ENCODE results near the gene LHFPL2. TPM values are rescaled to one million over a fixed set of nuclear protein-coding genes. Genes with fewer than 3 reads are reported as not detected.

LHFPL2 gene
- total and polyA plus RNA-seq, 12 donors, result 2.4 to 14.9 (median 5.1) TPM

DNA sequence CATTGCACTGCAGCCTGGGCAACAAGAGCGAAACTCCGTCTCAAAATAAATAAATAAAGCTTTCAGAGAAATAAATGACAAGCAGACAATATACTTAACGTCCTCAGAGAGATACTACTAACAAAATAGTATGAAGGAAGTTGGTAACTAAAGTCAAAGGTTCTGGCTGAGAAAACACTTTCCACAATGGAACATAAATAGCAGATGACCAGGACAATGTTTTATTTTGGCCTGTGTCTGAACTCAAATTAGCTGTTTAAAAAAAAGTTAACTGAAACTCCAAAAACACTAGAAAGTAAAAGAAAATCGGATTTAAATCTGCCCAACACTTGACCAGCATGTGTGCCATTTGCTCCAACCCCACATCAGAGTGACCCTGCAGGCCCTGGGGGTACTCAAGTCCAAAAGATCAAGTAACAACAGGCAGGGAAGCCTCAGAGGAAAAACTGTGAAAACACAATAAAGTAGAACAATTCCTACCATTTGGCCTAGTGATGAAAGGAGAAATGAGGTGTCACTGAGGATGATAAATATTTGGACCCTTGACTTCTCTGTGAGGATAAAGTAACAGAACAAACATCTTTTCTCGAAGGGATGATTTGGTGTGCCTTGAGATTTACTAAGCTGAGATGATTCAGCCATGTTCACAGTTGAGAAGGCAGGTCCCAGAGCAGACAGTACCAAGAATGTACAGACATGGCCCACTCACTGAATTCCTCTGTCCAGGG is 47.7 kb downstream of the LHFPL2 start:
- ATAC-seq (peak in 2 of 8 donors; percentile 21 to 27), DNase-seq (no peak)
- H3K27me3 ChIP-seq, result no peaks in the 10 kb centered on the region
- intact Hi-C loops (cut with DNase I), result loop anchor here in 1 of 10 donors (10.0 kb wide), 1 partner anchor 94 kb away; no protein-coding TSS in a partner anchor
- peaks cover 0 to 44% (median 24%) of the 10 kb centered on the region in 9 donors for H3K4me1 ChIP-seq
- H3K27ac ChIP-seq, result peak overlapping the region in 6 of 10 donors; percentile 2 to 48 (median 35)
- 68 to 75% methylated on average over 5 of the region's 5 CpGs for WGBS, 2 donors
- TF ChIP-seq, protein P1, sequence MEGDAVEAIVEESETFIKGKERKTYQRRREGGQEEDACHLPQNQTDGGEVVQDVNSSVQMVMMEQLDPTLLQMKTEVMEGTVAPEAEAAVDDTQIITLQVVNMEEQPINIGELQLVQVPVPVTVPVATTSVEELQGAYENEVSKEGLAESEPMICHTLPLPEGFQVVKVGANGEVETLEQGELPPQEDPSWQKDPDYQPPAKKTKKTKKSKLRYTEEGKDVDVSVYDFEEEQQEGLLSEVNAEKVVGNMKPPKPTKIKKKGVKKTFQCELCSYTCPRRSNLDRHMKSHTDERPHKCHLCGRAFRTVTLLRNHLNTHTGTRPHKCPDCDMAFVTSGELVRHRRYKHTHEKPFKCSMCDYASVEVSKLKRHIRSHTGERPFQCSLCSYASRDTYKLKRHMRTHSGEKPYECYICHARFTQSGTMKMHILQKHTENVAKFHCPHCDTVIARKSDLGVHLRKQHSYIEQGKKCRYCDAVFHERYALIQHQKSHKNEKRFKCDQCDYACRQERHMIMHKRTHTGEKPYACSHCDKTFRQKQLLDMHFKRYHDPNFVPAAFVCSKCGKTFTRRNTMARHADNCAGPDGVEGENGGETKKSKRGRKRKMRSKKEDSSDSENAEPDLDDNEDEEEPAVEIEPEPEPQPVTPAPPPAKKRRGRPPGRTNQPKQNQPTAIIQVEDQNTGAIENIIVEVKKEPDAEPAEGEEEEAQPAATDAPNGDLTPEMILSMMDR (IDR thresholded peaks at IDR 0.05), result no peak
- H3K4me3 ChIP-seq, result no peak overlapping the region
- peaks cover 0 to 8% (median 0%) of the 10 kb centered on the region in 9 donors for H3K36me3 ChIP-seq
- no peaks in the 10 kb centered on the region for H3K9me3 ChIP-seq

DNA sequence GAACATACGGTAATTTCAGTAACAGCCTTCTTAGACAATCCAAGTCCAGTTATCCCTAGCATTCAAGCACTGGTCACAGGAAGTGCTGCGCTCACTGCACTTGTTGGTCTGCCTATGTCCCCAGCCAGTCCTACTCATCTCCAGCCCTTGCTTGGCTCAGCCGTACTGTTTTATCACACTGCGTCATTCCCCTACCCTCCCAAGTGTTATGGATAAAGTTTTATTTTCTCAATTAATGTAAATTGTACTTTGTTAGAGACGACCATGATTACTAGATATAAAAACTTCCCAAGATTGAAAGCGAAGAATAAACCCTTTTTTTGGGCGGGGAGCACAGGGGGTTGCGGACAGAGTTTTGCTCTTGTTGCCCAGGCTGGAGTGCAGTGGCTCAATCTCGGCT is 49.6 kb downstream of the LHFPL2 start:
- WGBS, 2 donors, result 96 to 98% methylated on average over 9 of the region's 9 CpGs
- no peak for ATAC-seq
- intact Hi-C loops (cut with DNase I), result loop anchor here in 3 of 10 donors (5.0 to 10.0 kb wide), 4 partner anchors 33 to 54 kb away; no protein-coding TSS in a partner anchor

DNA sequence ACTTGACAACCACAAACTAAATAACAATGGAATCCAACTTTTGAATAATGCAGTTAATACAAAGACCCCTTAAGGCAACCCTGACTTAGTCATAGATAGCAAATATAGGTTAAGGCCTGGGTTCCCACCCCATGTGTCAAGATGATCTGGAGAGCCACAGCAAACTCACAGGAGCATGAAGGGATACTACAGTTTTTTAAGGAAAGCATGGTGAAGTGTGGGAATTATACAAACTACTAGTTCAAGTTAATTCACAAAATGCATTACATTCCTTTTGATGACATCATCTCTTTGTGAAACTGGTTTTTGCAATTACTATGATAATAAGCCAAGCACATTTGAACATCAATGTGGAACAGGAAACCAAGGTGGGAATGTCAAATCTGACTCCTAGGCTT is 50.6 kb downstream of the LHFPL2 start:
- no peak overlapping the region for H3K4me3 ChIP-seq
- no peak for ATAC-seq
- no peaks in the 10 kb centered on the region for H3K27me3 ChIP-seq
- H3K27ac ChIP-seq, result peak overlapping the region in 3 of 10 donors; percentile 32 to 72 (median 45)
- no peak for DNase-seq
- TF ChIP-seq, protein P1 (IDR thresholded peaks at IDR 0.05), result no peak
- no peaks in the 10 kb centered on the region for H3K36me3 ChIP-seq
- no peaks in the 10 kb centered on the region for H3K9me3 ChIP-seq
- peaks cover 3 to 69% (median 53%) of the 10 kb centered on the region in 9 donors for H3K4me1 ChIP-seq
- intact Hi-C loops (cut with DNase I), result loop anchor here in 3 of 10 donors (5.0 to 10.0 kb wide), 4 partner anchors 34 to 53 kb away; no protein-coding TSS in a partner anchor

More for the DNA sequence above, 49.6 kb downstream of the LHFPL2 start:
- no peak for DNase-seq
- no peak overlapping the region for H3K4me3 ChIP-seq
- no peaks in the 10 kb centered on the region for H3K27me3 ChIP-seq
- H3K36me3 ChIP-seq, result peaks cover 0 to 7% (median 0%) of the 10 kb centered on the region in 9 donors
- H3K9me3 ChIP-seq, result no peaks in the 10 kb centered on the region
- TF ChIP-seq, protein P1 (IDR thresholded peaks at IDR 0.05), result no peak
- H3K27ac ChIP-seq, result no peak overlapping the region
- H3K4me1 ChIP-seq, result peaks cover 3 to 59% (median 43%) of the 10 kb centered on the region in 9 donors

DNA sequence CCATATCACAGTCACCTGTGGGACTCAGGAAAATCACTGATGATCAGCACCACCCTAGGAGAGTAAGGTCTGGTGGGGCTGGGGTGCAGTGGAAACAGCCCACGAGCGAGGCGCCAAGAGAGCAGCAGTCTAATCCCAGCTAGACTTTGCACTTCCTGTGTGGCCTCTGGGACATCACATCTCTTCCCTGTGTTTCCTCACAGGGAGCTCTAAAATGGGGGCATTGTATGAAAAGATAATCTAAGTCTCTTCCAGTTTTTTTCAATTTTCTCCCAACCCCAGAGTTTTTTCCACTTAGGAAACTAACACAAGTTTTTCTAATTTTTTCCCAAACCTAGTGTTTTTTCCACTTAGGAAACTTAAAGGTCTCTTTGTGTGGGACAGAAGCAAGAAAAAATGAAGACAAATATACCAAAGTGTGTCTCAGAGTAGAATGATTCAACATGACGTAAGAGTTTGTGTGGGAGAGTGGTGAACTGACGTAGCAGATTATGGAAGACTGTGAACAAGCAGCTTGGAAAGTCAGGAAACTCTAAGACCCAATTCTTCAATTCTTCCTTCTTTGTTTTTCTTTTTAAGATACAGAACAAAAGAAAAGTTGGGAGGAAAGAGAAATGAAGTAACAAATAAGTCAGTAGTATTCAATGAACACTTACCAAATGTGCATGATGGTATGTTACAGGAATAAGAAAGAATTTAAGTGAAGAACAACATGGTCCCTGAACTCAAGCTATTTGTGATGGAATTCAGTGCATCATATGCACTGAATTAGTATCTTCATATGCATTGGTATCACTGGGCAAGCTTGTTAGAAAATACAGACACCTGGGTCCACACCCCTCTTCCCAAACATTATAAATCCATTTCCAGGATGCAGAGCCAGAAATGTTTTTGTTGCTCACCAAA is 51.3 kb downstream of the LHFPL2 start:
- H3K36me3 ChIP-seq, result no peaks in the 10 kb centered on the region
- intact Hi-C loops (cut with DNase I), result loop anchor here in 3 of 10 donors (5.0 to 10.0 kb wide), 4 partner anchors 35 to 53 kb away; no protein-coding TSS in a partner anchor
- H3K27ac ChIP-seq, result peak overlapping the region in 5 of 10 donors; percentile 7 to 72 (median 40)
- no peak for DNase-seq
- H3K27me3 ChIP-seq, result no peaks in the 10 kb centered on the region
- H3K9me3 ChIP-seq, result no peaks in the 10 kb centered on the region
- no peak overlapping the region for H3K4me3 ChIP-seq
- TF ChIP-seq, protein P1 (IDR thresholded peaks at IDR 0.05), result no peak
- ATAC-seq, result peak in 4 of 8 donors; percentile 21 to 61 (median 28)
- 56 to 71% methylated on average over 5 of the region's 5 CpGs for WGBS, 2 donors
- H3K4me1 ChIP-seq, result peaks cover 3 to 74% (median 57%) of the 10 kb centered on the region in 9 donors
